Measurements from ENCODE around the gene NFATC3.

NFATC3 gene

GRCh38 chr16:68234188-68235107 is 149.3 kb downstream of the NFATC3 start:
- DNase-seq = peak; percentile 95

- DNase-seq = peak; percentile 6
Observed at GRCh38 chr16:68235108-68235886, 150.1 kb downstream of the NFATC3 start.

GRCh38 chr16:68235887-68236136 is 150.6 kb downstream of the NFATC3 start, which contains the start of gene ESRP2:
ESRP2 (minus strand) TSS chr16:68236127; CDS start chr16:68236045, 82 bp downstream.
- DNase-seq = no peak

- peak; percentile 69 for DNase-seq
Observed at GRCh38 chr16:68236137-68236825, 151.1 kb downstream of the NFATC3 start.

GRCh38 chr16:68236826-68237242 is 151.7 kb downstream of the NFATC3 start:
- DNase-seq = no peak

- DNase-seq = peak; percentile 81
Observed at GRCh38 chr16:68237243-68238028, 152.3 kb downstream of the NFATC3 start.

- no peak for DNase-seq
Observed at GRCh38 chr16:68238029-68238345, 152.8 kb downstream of the NFATC3 start.

- DNase-seq = no peak
Observed at GRCh38 chr16:68242085-68242484, 156.9 kb downstream of the NFATC3 start.

- DNase-seq = no peak
Observed at GRCh38 chr16:68242926-68243858, 158.0 kb downstream of the NFATC3 start.

GRCh38 chr16:68244481-68244902 is 159.3 kb downstream of the NFATC3 start:
- no peak for DNase-seq

GRCh38 chr16:68244903-68245853 is 160.0 kb downstream of the NFATC3 start, which contains the start of gene PLA2G15:
PLA2G15 (plus strand) TSS chr16:68245373; CDS start chr16:68245427, 54 bp downstream.
- DNase-seq = peak; percentile 67

- DNase-seq = no peak
Observed at GRCh38 chr16:68246121-68246520, 161.0 kb downstream of the NFATC3 start.

GRCh38 chr16:68246666-68247065 is 161.5 kb downstream of the NFATC3 start:
- DNase-seq = no peak

- no peak for DNase-seq
Observed at GRCh38 chr16:68247400-68247799, 162.2 kb downstream of the NFATC3 start.

- DNase-seq = no peak
Observed at GRCh38 chr16:68247932-68248331, 162.8 kb downstream of the NFATC3 start.

- no peak for DNase-seq
Observed at GRCh38 chr16:68249371-68249770, 164.2 kb downstream of the NFATC3 start.

- no peak for DNase-seq
Observed at GRCh38 chr16:68250951-68251350, 165.8 kb downstream of the NFATC3 start.

- no peak for DNase-seq
Observed at GRCh38 chr16:68251832-68252231, 166.7 kb downstream of the NFATC3 start.

- no peak for DNase-seq
Observed at GRCh38 chr16:68252383-68252782, 167.2 kb downstream of the NFATC3 start.

GRCh38 chr16:68253721-68254120 is 168.6 kb downstream of the NFATC3 start:
- no peak for DNase-seq

Data from NCI-H2029 (cell line).